ENCODE results near the gene KANSL3. TPM values are rescaled to one million over a fixed set of nuclear protein-coding genes. Genes with fewer than 3 reads are reported as not detected.

KANSL3 gene
- polyA plus RNA-seq, 1 experiment: 28.3 TPM

DNA sequence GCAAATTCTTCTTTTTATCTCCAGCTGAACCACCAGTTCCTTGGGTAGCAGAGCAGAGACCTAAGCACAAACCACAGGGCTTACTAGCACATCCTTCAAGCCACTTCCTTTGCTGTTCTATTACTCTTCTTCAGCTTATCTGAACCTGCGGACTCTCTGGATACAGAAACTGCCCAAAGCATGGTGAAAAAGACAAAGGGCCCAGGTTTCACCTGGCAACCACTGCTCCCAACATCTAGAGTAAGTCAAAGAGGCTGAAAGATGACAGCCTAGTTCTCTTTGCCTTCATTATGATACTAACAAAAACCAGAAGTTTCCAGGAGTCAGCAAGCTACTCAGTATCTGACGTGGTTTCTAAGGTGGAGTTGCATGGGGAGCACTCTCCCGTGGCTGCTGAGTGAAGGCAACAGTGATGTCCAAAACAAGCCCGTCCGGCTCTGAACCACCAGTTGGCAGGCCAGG, 43.4 kb downstream of the KANSL3 start:
- peaks cover 17% of the 10 kb centered on the region for H3K36me3 ChIP-seq (ENCODE audit: control insufficient read depth, insufficient read depth, low read length)
- H3K27me3 ChIP-seq (ENCODE audit: control insufficient read depth, insufficient read depth, low read length): no peaks in the 10 kb centered on the region
- TF ChIP-seq, protein P1, sequence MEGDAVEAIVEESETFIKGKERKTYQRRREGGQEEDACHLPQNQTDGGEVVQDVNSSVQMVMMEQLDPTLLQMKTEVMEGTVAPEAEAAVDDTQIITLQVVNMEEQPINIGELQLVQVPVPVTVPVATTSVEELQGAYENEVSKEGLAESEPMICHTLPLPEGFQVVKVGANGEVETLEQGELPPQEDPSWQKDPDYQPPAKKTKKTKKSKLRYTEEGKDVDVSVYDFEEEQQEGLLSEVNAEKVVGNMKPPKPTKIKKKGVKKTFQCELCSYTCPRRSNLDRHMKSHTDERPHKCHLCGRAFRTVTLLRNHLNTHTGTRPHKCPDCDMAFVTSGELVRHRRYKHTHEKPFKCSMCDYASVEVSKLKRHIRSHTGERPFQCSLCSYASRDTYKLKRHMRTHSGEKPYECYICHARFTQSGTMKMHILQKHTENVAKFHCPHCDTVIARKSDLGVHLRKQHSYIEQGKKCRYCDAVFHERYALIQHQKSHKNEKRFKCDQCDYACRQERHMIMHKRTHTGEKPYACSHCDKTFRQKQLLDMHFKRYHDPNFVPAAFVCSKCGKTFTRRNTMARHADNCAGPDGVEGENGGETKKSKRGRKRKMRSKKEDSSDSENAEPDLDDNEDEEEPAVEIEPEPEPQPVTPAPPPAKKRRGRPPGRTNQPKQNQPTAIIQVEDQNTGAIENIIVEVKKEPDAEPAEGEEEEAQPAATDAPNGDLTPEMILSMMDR (IDR thresholded peaks at IDR 0.05; ENCODE audit: insufficient read depth, low read depth, low read length): no peak
- H3K4me3 ChIP-seq (ENCODE audit: low read depth, low read length): no peak overlapping the region
- ChIA-PET POLR2A (no interaction called here), CTCF (interaction anchor here (1.1 to 1.2 kb wide), 2 partner anchors 8 to 17 kb away, joined by 3 to 4 read pairs; no protein-coding TSS in a partner anchor)
- DNase-seq (ENCODE audit: low read depth): no peak

DNA sequence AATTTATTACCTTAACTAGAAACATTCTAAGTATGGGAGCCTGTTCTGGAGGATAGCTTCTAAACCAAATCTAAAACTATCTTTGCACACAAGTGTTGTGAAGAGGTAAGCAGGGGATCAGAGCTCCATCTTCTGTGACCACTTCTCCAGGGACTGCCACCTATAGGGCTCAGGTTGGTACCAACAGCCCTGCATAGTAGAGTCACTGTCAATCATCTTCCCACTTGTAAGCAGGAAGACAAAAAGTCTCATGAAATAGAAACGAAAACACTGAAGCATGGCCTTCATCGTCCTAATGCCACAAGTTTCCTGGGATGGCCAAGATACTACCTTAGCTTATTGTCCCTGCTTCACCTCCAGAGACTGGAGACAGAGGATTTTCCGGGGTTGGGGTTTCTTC, 43.8 kb downstream of the KANSL3 start:
- Histone ChIP-seq H3K27me3 (ENCODE audit: control insufficient read depth, insufficient read depth, low read length) (no peaks in the 10 kb centered on the region), H3K4me3 (ENCODE audit: low read depth, low read length) (no peak overlapping the region), H3K36me3 (ENCODE audit: control insufficient read depth, insufficient read depth, low read length) (peaks cover 17% of the 10 kb centered on the region)
- ChIA-PET POLR2A (no interaction called here), CTCF (interaction anchor here (1.1 to 1.2 kb wide), 2 partner anchors 8 to 18 kb away, joined by 3 to 4 read pairs; no protein-coding TSS in a partner anchor)
- TF ChIP-seq, protein P1 (IDR thresholded peaks at IDR 0.05; ENCODE audit: insufficient read depth, low read depth, low read length): no peak
- no peak for DNase-seq (ENCODE audit: low read depth)

DNA sequence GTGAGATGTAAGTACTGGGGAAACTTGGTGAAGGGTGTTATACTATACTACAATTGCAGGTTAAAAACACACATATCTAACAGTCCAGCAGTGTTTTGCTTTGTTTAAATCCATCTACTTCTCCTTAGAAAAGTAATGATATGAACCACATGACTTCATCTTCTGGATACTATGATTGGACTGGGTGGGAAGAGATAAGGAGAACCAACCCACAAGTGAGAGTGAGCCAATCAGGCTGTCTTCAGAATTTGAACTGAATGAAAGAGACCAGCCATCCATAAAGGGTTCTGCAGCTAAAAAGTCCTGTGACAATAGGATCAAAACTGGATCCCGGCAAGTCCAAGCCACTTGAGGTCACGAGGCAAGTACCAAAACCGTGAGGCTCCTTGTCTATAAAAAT, 46.6 kb downstream of the KANSL3 start:
- TF ChIP-seq, protein P1 (IDR thresholded peaks at IDR 0.05; ENCODE audit: insufficient read depth, low read depth, low read length): no peak
- ChIA-PET CTCF (no interaction called here), POLR2A (no interaction called here)
- H3K27me3 ChIP-seq (ENCODE audit: control insufficient read depth, insufficient read depth, low read length): no peaks in the 10 kb centered on the region
- peaks cover 14% of the 10 kb centered on the region for H3K36me3 ChIP-seq (ENCODE audit: control insufficient read depth, insufficient read depth, low read length)
- no peak for DNase-seq (ENCODE audit: low read depth)
- no peak overlapping the region for H3K4me3 ChIP-seq (ENCODE audit: low read depth, low read length)

DNA sequence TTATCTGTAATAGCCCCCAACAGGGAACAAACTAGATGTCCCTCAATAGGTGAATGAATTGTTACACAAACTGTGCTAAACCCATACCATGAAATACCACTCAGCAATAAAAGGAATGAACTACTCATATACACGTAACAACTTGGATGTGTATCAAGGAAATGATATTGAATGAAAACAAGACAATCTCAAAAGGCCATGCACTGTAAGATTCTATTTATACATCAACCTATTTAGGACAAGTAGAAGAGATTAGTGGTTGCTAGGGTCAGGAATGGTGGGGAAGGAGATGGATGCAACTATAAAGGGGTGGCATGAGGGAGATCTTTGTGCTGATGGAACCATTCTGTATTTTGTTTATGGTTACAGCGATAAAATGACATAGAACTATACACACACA, 47.1 kb downstream of the KANSL3 start:
- POLR2A ChIA-PET: no interaction called here
- Histone ChIP-seq H3K36me3 (ENCODE audit: control insufficient read depth, insufficient read depth, low read length) (peaks cover 11% of the 10 kb centered on the region), H3K4me3 (ENCODE audit: low read depth, low read length) (no peak overlapping the region), H3K27me3 (ENCODE audit: control insufficient read depth, insufficient read depth, low read length) (no peaks in the 10 kb centered on the region)
- CTCF ChIA-PET: no interaction called here
- DNase-seq (ENCODE audit: low read depth): no peak
- TF ChIP-seq, protein P1 (IDR thresholded peaks at IDR 0.05; ENCODE audit: insufficient read depth, low read depth, low read length): no peak

DNA sequence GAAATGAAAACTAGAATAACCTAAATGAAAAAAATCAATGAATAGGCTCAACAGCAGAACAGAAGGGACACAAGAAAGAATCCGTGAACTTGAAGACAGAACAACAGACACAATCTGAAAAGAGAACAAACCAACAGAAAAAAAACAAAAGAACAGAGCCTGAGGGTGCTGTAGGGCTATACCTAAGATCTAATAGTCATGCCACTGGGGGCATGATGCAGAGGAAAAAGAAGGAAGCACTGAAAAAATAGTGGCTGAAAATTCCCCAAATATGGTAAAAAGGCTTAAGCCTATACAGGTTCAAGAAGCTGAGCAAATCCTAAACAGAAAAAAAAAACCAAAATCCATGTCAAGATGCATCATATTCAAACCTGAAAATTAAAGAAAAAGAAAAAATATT, 50.3 kb downstream of the KANSL3 start:
- Histone ChIP-seq H3K4me3 (ENCODE audit: low read depth, low read length) (no peak overlapping the region), H3K36me3 (ENCODE audit: control insufficient read depth, insufficient read depth, low read length) (no peaks in the 10 kb centered on the region), H3K27me3 (ENCODE audit: control insufficient read depth, insufficient read depth, low read length) (no peaks in the 10 kb centered on the region)
- DNase-seq (ENCODE audit: low read depth): no peak
- ChIA-PET POLR2A (no interaction called here), CTCF (no interaction called here)
- TF ChIP-seq, protein P1 (IDR thresholded peaks at IDR 0.05; ENCODE audit: insufficient read depth, low read depth, low read length): no peak
